Amygdala (tissue), 56 donors: ENCODE measurements around the gene ADTRP.
A peak's percentile ranks its signal among the peaks of the same experiment; 100 is the strongest.
"Not testable (repeated sequence)": the region's sequence is repeated elsewhere in the genome, so short reads cannot be mapped to it uniquely, and the experiment has no call there.

Experiments
- DNase-seq, 56 donors: peaks; one replicate each; lab custom pipeline; 2025; lab: John Stamatoyannopoulos, UW

ADTRP gene

GRCh38 chr6:11804701-11805100 lies 26.1 kb upstream of the ADTRP start:
- no peak for DNase-seq

- DNase-seq, result no peak
These were observed 25.5 kb upstream of the ADTRP start for GRCh38 chr6:11804135-11804534.

- no peak for DNase-seq
These were observed 25.0 kb upstream of the ADTRP start for GRCh38 chr6:11803591-11803971.

GRCh38 chr6:11802886-11803590 lies 24.4 kb upstream of the ADTRP start:
- DNase-seq, result no peak

GRCh38 chr6:11800531-11800930 lies 21.9 kb upstream of the ADTRP start:
- not testable (repeated sequence) for DNase-seq

GRCh38 chr6:11798538-11798937 lies 19.9 kb upstream of the ADTRP start:
- no peak for DNase-seq

- DNase-seq, result no peak
These were observed 19.5 kb upstream of the ADTRP start for GRCh38 chr6:11798096-11798495.

GRCh38 chr6:11796829-11797228 lies 18.2 kb upstream of the ADTRP start:
- DNase-seq, result no peak

- DNase-seq, result no peak
These were observed 16.8 kb upstream of the ADTRP start for GRCh38 chr6:11795403-11795802.

GRCh38 chr6:11793277-11793676 lies 14.7 kb upstream of the ADTRP start:
- no peak for DNase-seq

- DNase-seq, result no peak
These were observed 12.9 kb upstream of the ADTRP start for GRCh38 chr6:11791354-11792107.

- DNase-seq, result no peak
These were observed 11.1 kb upstream of the ADTRP start for GRCh38 chr6:11789744-11790143.

GRCh38 chr6:11788043-11788442 lies 9.4 kb upstream of the ADTRP start:
- no peak for DNase-seq

- no peak for DNase-seq
These were observed 7.4 kb upstream of the ADTRP start for GRCh38 chr6:11785774-11786579.

- DNase-seq, result no peak
These were observed 6.8 kb upstream of the ADTRP start for GRCh38 chr6:11785415-11785773.

- no peak for DNase-seq
These were observed 5.7 kb upstream of the ADTRP start for GRCh38 chr6:11784341-11784740.

- DNase-seq, result no peak
These were observed 5.0 kb upstream of the ADTRP start for GRCh38 chr6:11783524-11784064.

- no peak for DNase-seq
These were observed 3.9 kb upstream of the ADTRP start for GRCh38 chr6:11782524-11782923.

- no peak for DNase-seq
These were observed 1.5 kb upstream of the ADTRP start for GRCh38 chr6:11780097-11780428.

- DNase-seq, result peak in 26 of 56 donors; percentile 3 to 53 (median 14)
These were observed 910 bp upstream of the ADTRP start for GRCh38 chr6:11779329-11780096.

- peak in 1 of 56 donors; percentile 37 for DNase-seq
These were observed 567 bp downstream of the ADTRP start for GRCh38 chr6:11778036-11778435.
